GM12878 (cell line): Measurements from ENCODE around the gene TULP1. TPM values are rescaled to one million over a fixed set of nuclear protein-coding genes. Genes with fewer than 3 reads are reported as not detected.

Experiments used
- ATAC-seq: fragments of 200-7000 bp; cut with Tn5 transposase; 3 replicates; pipeline ENCODE4 v1.9.1; 2020; ENCODE audit warnings: mild to moderate bottlenecking, moderate library complexity
- BruUV-seq: library from RNA; stranded (reverse); fragments of 400-500 nt; replicated peaks from 2 replicates; lab custom pipeline; 2021; lab: Mats Ljungman, UMichigan
- CTCF ChIA-PET: fragments of 300-600 bp; sonication (Branson Sonifier 250); formaldehyde crosslinking; extraction: SDS; loops from one replicate; lab custom pipeline; 2021; ENCODE audit warnings: inconsistent platforms; lab: Yijun Ruan, JAX
- POLR2A ChIA-PET: fragments of 350-600 bp; formaldehyde crosslinking; extraction: SDS; loops from one replicate; lab custom pipeline; 2021; ENCODE audit warnings: inconsistent platforms; lab: Charles Lee
- RAD21 ChIA-PET: fragments of 300-600 bp; sonication (Branson Sonifier 250); formaldehyde crosslinking; loops from one replicate; lab custom pipeline; 2023; ENCODE audit warnings: antibody characterized with exemption; ENCODE audit not compliant: unreplicated experiment; lab: Charles Lee
- SMC1A ChIA-PET: fragments of 300-600 bp; sonication (Branson Sonifier 250); formaldehyde crosslinking; loops from one replicate; lab custom pipeline; 2023; ENCODE audit not compliant: unreplicated experiment, uncharacterized antibody; lab: Charles Lee
- DNase-seq: peaks from one replicate; pipeline ENCODE4 v3.0.0-alpha.2; 2011; ENCODE audit warnings: low read depth, low spot score
- FAIRE-seq: peaks from 3 replicates; lab custom pipeline; 2011; peaks lifted over from hg19 to GRCh38; lab: Jason Lieb, UNC
- H2AFZ ChIP-seq: 2 replicates; pipeline ENCODE4 v1.6.0; 2011; ENCODE audit warnings: low read depth, low read length, control low read depth; ENCODE audit not compliant: control insufficient read depth
- H3K27ac ChIP-seq: 2 replicates; pipeline ENCODE4 v1.5.1; 2011; ENCODE audit warnings: control low read depth; ENCODE audit not compliant: control insufficient read depth, insufficient read depth
- H3K27me3 ChIP-seq, 2 experiments: replicated peaks in 1 of 2; 2 replicates each; pipeline versions ENCODE4 v1.6.0 to v1.6.1; 2011; ENCODE audit warnings: low read length in 1 of 2; ENCODE audit not compliant: control insufficient read depth in 2 of 2, insufficient read depth in 2 of 2
- H3K36me3 ChIP-seq, 2 experiments: 2 replicates each; pipeline ENCODE4 v1.5.1; 2011; ENCODE audit warnings: low read length in 1 of 2; ENCODE audit not compliant: control insufficient read depth in 2 of 2, insufficient read depth in 2 of 2
- H3K4me1 ChIP-seq: 2 replicates; pipeline ENCODE4 v1.6.1; 2011; ENCODE audit warnings: mild to moderate bottlenecking, low read length, moderate library complexity, mixed read lengths; ENCODE audit not compliant: control insufficient read depth, insufficient read depth
- H3K4me2 ChIP-seq: 2 replicates; pipeline ENCODE4 v1.6.0; 2011; ENCODE audit warnings: control low read depth; ENCODE audit not compliant: control insufficient read depth, insufficient read depth
- H3K4me3 ChIP-seq: fragments of 200-600 bp; sonication (generic); 2 replicates; pipeline ENCODE4 v1.5.1; 2016
- H3K79me2 ChIP-seq: 2 replicates; pipeline ENCODE4 v1.6.0; 2011; ENCODE audit warnings: low read length; ENCODE audit not compliant: control insufficient read depth, insufficient read depth
- H3K9ac ChIP-seq: 2 replicates; pipeline ENCODE4 v1.8.0; 2011; ENCODE audit warnings: low read length, control low read depth, mixed read lengths; ENCODE audit not compliant: control insufficient read depth, insufficient read depth
- H3K9me3 ChIP-seq: replicated peaks from 3 replicates; pipeline ENCODE4 v1.5.1; 2011; ENCODE audit warnings: mild to moderate bottlenecking, low read length; ENCODE audit not compliant: control insufficient read depth, insufficient read depth
- H4K20me1 ChIP-seq: 2 replicates; pipeline ENCODE4 v1.6.0; 2011; ENCODE audit not compliant: control insufficient read depth, insufficient read depth
- BMI1 ChIP-seq: fragments of 450-650 bp; IDR thresholded peaks from 2 replicates; pipeline ENCODE4 v1.6.1; 2016; ENCODE audit warnings: mild to moderate bottlenecking, moderate library complexity, borderline replicate concordance
- CEBPB ChIP-seq, 2 experiments: fragments of 150-350 bp in 1 of 2; IDR thresholded peaks; 2 replicates each; pipeline ENCODE4 v1.6.1; 2012 to 2014; ENCODE audit warnings: low read depth in 2 of 2, low read length in 2 of 2, borderline replicate concordance in 1 of 2, inconsistent platforms in 1 of 2
- HDAC6 ChIP-seq: fragments of 200-600 bp; sonication (generic); IDR thresholded peaks from one replicate; pipeline ENCODE4 v1.8.0; 2017; ENCODE audit warnings: antibody characterized with exemption; ENCODE audit not compliant: unreplicated experiment
- NKRF ChIP-seq: fragments of 450-650 bp; conservative IDR thresholded peaks from 2 replicates; pipeline ENCODE4 v1.6.1; 2017; ENCODE audit warnings: mild to moderate bottlenecking, moderate library complexity
- TCF7 ChIP-seq: IDR thresholded peaks from 2 replicates; pipeline ENCODE4 v1.6.1; 2014; ENCODE audit warnings: antibody characterized with exemption, borderline replicate concordance
- ZBTB40 ChIP-seq: fragments of 450-650 bp; IDR thresholded peaks from 2 replicates; pipeline ENCODE4 v1.6.1; 2016; ENCODE audit warnings: mild to moderate bottlenecking, moderate library complexity, borderline replicate concordance
- WGBS: methylation state at CpG from one replicate; pipeline ENCODE4 v1.1.6; 2016; ENCODE audit warnings: low lambda C conversion rate; ENCODE audit not compliant: insufficient replicate concordance, insufficient coverage; ENCODE audit errors: missing lambda C conversion rate; 5-methylcytosine and 5-hydroxymethylcytosine counted together
- in situ Hi-C: fragments of 300-500 bp; cut with MboI; formaldehyde crosslinking; loops from 9 replicates; pipeline ENCODE4 v1.14.3; 2018; ENCODE audit warnings: mixed read lengths
- intact Hi-C: fragments of 100-400 bp; cut with micrococcal nuclease; formaldehyde crosslinking; loops from one replicate; pipeline ENCODE4 v1.14.2; 2022; ENCODE audit not compliant: unreplicated experiment
- polyA plus RNA-seq, 11 experiments: library from polyadenylated mRNA; depleted of rRNA in 4 of 11; unstranded in 6 of 11; stranded (reverse) in 5 of 11; fragments of >200 nt; fragmentation: Nextera tagmentation in 4 of 11; fragmentation: Illumina TruSeq in 1 of 11; extraction: Ambion mirVana in 4 of 11; extraction: Trizol in 1 of 11; gene quantifications; 1 replicate in 1 of 11; 2 replicates in 10 of 11; pipeline versions ENCODE4 v1.2.1 to v1.2.3, GENCODE V29; 2011 to 2016; ENCODE audit warnings: inconsistent platforms in 2 of 11, missing spikeins in 2 of 11, low read depth in 1 of 11
- total RNA-seq, 4 experiments: library from RNA; depleted of rRNA in 3 of 4; stranded (reverse); fragments of >200 nt in 3 of 4; fragmentation: Illumina TruSeq in 1 of 4; extraction: Trizol in 1 of 4; gene quantifications; 2 replicates each; pipeline versions ENCODE4 v1.2.1 to v1.2.3, GENCODE V29; 2013 to 2021

Gene TULP1
- total and polyA plus RNA-seq, 10 of the 15 experiments (the other 5 are each of a cell fraction or from before 2014, with no cell fraction given): not detected

DNA sequence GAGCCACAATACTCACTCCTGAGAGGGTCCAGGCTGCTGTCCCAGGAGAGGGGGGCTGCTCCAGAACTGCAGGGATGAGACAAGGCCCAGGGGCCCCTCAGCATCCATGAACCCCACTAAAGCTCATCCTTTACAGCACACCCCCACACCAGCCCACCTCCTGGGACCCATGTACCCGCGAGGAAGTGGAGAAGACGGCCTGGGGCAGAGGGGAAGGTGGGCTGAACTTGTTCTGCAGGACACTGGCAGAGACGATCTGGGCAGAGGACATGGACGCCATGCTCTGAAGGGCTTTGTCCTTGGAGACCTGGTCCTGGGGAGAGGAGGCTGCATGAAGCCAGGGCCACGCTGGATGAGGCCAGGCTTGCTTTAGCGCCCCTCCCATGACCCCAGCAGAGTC is 34.4 kb downstream of the TULP1 start:
- RAD21 ChIA-PET: no interaction called here
- ATAC-seq (no peak), DNase-seq (no peak), FAIRE-seq (no peak)
- Histone ChIP-seq H3K27me3 (no peaks in the 10 kb centered on the region; a peak in 2 of 4 replicates), H3K9me3 (no peaks in the 10 kb centered on the region), H2AFZ (no peak overlapping the region), H4K20me1 (no peaks in the 10 kb centered on the region), H3K27ac (no peak overlapping the region), H3K4me1 (no peaks in the 10 kb centered on the region), H3K4me3 (no peak overlapping the region), H3K79me2 (no peaks in the 10 kb centered on the region), H3K9ac (no peak overlapping the region), H3K36me3 (peaks cover 0 to 3% of the 10 kb centered on the region in 2 experiments; a peak in 2 of 4 replicates), H3K4me2 (no peak overlapping the region)
- SMC1A ChIA-PET: no interaction called here
- in situ Hi-C loops (no loop called here), intact Hi-C loops (no loop called here)
- TF ChIP-seq HDAC6 (no peak), BMI1 (no peak), TCF7 (no peak), ZBTB40 (no peak), NKRF (no peak), CEBPB (IDR thresholded peaks at IDR 0.05; ENCODE audit: borderline replicate concordance in 1 of 2, low read depth in 2 of 2, low read length in 2 of 2) (no peak)
- CTCF ChIA-PET: interaction anchor here (0.9 kb wide), 1 partner anchor 9 kb away, joined by 5 read pairs; no protein-coding TSS in a partner anchor
- 48% methylated on average over 7 of the region's 7 CpGs for WGBS
- no TSS peak for BruUV-seq
- POLR2A ChIA-PET: no interaction called here
